ENCODE data around the gene TSC2.
"Not testable (repeated sequence)": the region's sequence is repeated elsewhere in the genome, so short reads cannot be mapped to it uniquely, and the experiment has no call there.

DNA sequence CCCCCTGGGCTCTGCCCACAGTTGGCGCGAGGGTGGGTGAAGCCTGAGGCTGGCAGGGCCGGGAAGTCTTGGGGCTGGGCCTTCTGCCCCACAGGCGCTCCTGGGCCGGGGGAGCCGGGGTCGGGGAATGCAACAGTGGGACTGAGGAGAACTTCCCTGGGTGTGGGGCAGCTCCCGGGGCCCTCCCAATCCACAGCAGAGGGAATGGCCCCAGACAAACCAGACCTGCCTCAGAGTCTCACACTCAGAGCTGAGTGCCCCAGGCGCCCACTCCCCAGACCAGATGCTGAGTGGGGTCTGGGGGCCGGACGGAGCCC lies 76.5 kb downstream of the TSC2 start:
- TF ChIP-seq ZNF598 (CRISPR knock-in tag; IDR thresholded peaks at IDR 0.05; ENCODE audit: borderline replicate concordance); YY1 (IDR thresholded peaks at IDR 0.05; ENCODE audit: insufficient read depth, insufficient replicate concordance, low read depth, low read length); ZNF879 (CRISPR knock-in tag; IDR thresholded peaks at IDR 0.05); SP1 (IDR thresholded peaks at IDR 0.05); SP1 (CRISPR knock-in tag; IDR thresholded peaks at IDR 0.05): not testable (repeated sequence)
- TF ChIP-seq, protein P1, sequence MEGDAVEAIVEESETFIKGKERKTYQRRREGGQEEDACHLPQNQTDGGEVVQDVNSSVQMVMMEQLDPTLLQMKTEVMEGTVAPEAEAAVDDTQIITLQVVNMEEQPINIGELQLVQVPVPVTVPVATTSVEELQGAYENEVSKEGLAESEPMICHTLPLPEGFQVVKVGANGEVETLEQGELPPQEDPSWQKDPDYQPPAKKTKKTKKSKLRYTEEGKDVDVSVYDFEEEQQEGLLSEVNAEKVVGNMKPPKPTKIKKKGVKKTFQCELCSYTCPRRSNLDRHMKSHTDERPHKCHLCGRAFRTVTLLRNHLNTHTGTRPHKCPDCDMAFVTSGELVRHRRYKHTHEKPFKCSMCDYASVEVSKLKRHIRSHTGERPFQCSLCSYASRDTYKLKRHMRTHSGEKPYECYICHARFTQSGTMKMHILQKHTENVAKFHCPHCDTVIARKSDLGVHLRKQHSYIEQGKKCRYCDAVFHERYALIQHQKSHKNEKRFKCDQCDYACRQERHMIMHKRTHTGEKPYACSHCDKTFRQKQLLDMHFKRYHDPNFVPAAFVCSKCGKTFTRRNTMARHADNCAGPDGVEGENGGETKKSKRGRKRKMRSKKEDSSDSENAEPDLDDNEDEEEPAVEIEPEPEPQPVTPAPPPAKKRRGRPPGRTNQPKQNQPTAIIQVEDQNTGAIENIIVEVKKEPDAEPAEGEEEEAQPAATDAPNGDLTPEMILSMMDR (CRISPR knock-in tag; IDR thresholded peaks at IDR 0.05): not testable (repeated sequence)
- TF ChIP-seq, protein P2, sequence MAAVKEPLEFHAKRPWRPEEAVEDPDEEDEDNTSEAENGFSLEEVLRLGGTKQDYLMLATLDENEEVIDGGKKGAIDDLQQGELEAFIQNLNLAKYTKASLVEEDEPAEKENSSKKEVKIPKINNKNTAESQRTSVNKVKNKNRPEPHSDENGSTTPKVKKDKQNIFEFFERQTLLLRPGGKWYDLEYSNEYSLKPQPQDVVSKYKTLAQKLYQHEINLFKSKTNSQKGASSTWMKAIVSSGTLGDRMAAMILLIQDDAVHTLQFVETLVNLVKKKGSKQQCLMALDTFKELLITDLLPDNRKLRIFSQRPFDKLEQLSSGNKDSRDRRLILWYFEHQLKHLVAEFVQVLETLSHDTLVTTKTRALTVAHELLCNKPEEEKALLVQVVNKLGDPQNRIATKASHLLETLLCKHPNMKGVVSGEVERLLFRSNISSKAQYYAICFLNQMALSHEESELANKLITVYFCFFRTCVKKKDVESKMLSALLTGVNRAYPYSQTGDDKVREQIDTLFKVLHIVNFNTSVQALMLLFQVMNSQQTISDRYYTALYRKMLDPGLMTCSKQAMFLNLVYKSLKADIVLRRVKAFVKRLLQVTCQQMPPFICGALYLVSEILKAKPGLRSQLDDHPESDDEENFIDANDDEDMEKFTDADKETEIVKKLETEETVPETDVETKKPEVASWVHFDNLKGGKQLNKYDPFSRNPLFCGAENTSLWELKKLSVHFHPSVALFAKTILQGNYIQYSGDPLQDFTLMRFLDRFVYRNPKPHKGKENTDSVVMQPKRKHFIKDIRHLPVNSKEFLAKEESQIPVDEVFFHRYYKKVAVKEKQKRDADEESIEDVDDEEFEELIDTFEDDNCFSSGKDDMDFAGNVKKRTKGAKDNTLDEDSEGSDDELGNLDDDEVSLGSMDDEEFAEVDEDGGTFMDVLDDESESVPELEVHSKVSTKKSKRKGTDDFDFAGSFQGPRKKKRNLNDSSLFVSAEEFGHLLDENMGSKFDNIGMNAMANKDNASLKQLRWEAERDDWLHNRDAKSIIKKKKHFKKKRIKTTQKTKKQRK (IDR thresholded peaks at IDR 0.05; ENCODE audit: low read length): not testable (repeated sequence)
- TF ChIP-seq, protein P3, sequence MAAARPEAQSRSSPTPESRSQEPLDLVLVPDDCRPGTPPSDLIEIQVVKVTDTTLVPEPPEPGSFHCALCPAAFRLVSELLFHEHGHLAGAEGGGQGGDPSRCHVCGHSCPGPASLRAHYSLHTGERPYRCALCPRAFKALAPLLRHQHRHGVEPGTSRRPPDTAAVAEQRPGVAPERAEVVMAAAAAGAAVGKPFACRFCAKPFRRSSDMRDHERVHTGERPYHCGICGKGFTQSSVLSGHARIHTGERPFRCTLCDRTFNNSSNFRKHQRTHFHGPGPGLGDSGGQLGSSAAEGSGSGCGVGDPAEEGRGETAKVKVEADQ (CRISPR knock-in tag; IDR thresholded peaks at IDR 0.05; ENCODE audit: borderline replicate concordance): not testable (repeated sequence)
